Measurements from ENCODE around the gene PNLIPRP2. TPM values are rescaled to one million over a fixed set of nuclear protein-coding genes. Genes with fewer than 3 reads are reported as not detected.

Gene PNLIPRP2
- total and polyA plus RNA-seq, 2 of the 4 experiments (the other 2 are of a cell fraction): not detected

DNA sequence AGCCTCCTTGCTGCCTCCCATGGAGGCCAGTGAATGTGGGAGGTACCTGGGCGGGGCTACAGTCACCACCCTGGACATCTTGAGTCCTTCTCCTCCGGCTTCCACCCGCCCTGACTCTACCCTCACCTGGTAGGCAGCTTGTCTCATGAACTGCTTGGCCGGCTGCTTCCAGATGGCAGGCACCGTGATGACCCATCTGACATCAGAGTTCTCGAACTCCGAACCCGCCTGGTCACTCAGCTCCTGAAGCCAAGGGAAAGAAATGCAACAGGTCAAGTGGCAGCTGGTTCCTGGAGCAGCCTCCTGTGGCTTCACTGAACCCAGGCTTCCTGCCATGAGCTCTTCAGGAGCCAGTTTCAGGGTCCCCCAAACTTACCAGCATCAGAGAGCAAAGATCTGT is 71.5 kb downstream of the PNLIPRP2 start:
- CTCF ChIA-PET: no interaction called here
- Histone ChIP-seq H3K27me3 (ENCODE audit: control insufficient read depth, insufficient read depth, low read length) (no peaks in the 10 kb centered on the region), H2BK120ac (ENCODE audit: low read depth, low read length) (no peak overlapping the region), H3K56ac (ENCODE audit: extremely low read depth, insufficient read depth, low read length) (no peak overlapping the region), H3K18ac (ENCODE audit: low read depth, low read length) (no peak overlapping the region), H2AK9ac (replicated peaks; ENCODE audit: low read depth, low read length, poor library complexity) (no peak overlapping the region), H2AK5ac (ENCODE audit: low read depth, low read length) (no peak overlapping the region), H3K4me3 (ENCODE audit: insufficient read depth, low read depth, low read length) (no peak overlapping the region), H3K4me2 (ENCODE audit: low read depth, low read length) (no peak overlapping the region), H3K4ac (ENCODE audit: low read depth, low read length) (no peak overlapping the region), H4K20me1 (ENCODE audit: insufficient read depth, low read length) (no peaks in the 10 kb centered on the region), H2BK20ac (ENCODE audit: low read depth, low read length) (no peak overlapping the region), H3K79me1 (ENCODE audit: low read depth in 1 of 2, low read length in 2 of 2) (0 out of 4 replicates have a peak, but pooled peaks cover 0 to 3% of the 10 kb centered on the region in 2 experiments), H2AFZ (replicated peaks; ENCODE audit: low read length, poor library complexity) (no peak overlapping the region), H3K27ac (ENCODE audit: insufficient read depth, low read length) (no peak overlapping the region), H3K4me1 (ENCODE audit: control insufficient read depth, insufficient read depth, low read length) (peaks cover 20% of the 10 kb centered on the region), H2BK15ac (ENCODE audit: low read depth, low read length) (no peak overlapping the region), H4K91ac (ENCODE audit: insufficient read depth, low read depth, low read length) (no peak overlapping the region), H4K5ac (ENCODE audit: low read depth, low read length) (no peak overlapping the region), H3K36me3 (ENCODE audit: control insufficient read depth, insufficient read depth, low read length) (no peaks in the 10 kb centered on the region), H2BK5ac (ENCODE audit: low read depth, low read length, poor library complexity, severe bottlenecking) (no peak overlapping the region), H3K9me3 (ENCODE audit: control insufficient read depth, insufficient read depth, low read length) (no peaks in the 10 kb centered on the region), H3K9ac (ENCODE audit: low read depth, low read length) (no peak overlapping the region), H3K9me1 (ENCODE audit: insufficient read depth, low read length) (peaks cover 9% of the 10 kb centered on the region), H4K8ac (ENCODE audit: low read depth in 2 of 2, low read length in 2 of 2) (no peak overlapping the region), H3K14ac (replicated peaks; ENCODE audit: low read depth, low read length) (no peak overlapping the region), H3K23ac (ENCODE audit: low read depth, low read length) (no peak overlapping the region)
- in situ Hi-C loops (cut with MboI; ENCODE audit: low sequenced_read_pairs) (no loop called here), dilution Hi-C loops (cut with HindIII; ENCODE audit: low sequenced_read_pairs, unreplicated experiment) (loop anchor here (25.0 kb wide), 1 partner anchor 95 kb away; no protein-coding TSS in a partner anchor), intact Hi-C loops (cut with micrococcal nuclease) (no loop called here)
- DNase-seq (no peak), ATAC-seq (ENCODE audit: low read depth) (no peak)
- POLR2A ChIA-PET (ENCODE audit: unreplicated experiment): no interaction called here
- no TSS peak for BruUV-seq (replicated peaks)
- WGBS, 2 experiments (ENCODE audit: extremely low coverage in 2 of 2, insufficient read length in 1 of 2): 95% methylated on average over 4 of the region's 8 CpGs; no CpG with 5 or more reads in 1 of the 2 experiments
- TF ChIP-seq BHLHE40 (IDR thresholded peaks at IDR 0.05; ENCODE audit: low read depth, low read length): no peak
- no peak for TF ChIP-seq MAZ (IDR thresholded peaks at IDR 0.05; ENCODE audit: borderline replicate concordance, low read depth, low read length)
- no peak for TF ChIP-seq MXI1 (IDR thresholded peaks at IDR 0.05; ENCODE audit: borderline replicate concordance, low read depth, low read length)
- no peak for TF ChIP-seq FOS (IDR thresholded peaks at IDR 0.05; ENCODE audit: low read depth, low read length)

Data from IMR-90 (cell line).